GM18907 (cell line): ENCODE data around the gene RILPL2.
"Not testable (repeated sequence)": the region's sequence is repeated elsewhere in the genome, so short reads cannot be mapped to it uniquely, and the experiment has no call there.

ENCODE experiments used
- ATAC-seq: cut with Tn5 transposase; IDR thresholded peaks from one replicate; pipeline ENCODE4 v1.9.1; 2021; ENCODE audit warnings: mild to moderate bottlenecking, moderate library complexity; ENCODE audit not compliant: unreplicated experiment

Gene RILPL2

DNA sequence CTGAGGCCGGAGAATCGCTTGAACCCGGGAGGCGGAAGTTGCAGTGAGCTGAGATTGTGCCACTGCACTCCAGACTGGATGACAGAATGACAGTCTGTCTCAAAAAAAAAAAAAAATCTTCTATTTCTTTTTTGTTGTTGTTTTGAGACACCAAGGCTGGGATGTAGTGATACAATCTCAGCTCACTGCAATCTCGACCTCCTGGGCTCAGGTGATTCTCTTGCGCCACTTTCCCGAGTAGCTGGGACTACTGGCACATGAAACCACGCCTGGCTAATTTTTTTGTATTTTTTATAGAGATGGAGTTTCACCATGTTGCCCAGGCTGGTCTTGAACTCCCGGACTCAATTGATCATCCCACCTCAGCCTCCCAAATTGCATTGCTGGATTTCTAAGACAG is 14.2 kb upstream of the RILPL2 start:
- ATAC-seq: no peak

GRCh38 chr12:123449856-123450255 is 13.4 kb upstream of the RILPL2 start:
- ATAC-seq: no peak

DNA sequence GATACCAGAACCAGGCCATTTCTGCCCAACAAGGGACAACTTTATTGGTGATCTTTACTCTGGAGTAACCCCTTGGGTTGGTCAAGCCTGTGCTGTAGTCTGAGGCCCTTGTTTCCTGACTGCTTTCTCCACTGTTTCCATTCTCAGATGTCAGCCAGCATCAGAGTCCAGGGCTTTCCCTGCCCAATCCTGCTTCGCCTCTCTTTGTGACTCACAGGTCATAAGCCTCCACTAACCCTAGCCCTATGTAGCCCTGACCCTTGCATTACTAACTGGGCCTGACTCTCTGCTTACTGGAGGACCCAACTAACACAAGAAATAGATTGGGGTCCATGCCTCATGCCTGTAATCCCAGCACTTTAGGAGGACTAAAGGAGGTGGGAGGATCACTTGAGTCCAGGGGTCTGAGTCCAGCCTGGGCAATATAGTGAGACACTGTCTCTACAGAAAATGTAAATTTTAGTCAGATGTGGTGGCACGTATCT is 12.8 kb upstream of the RILPL2 start:
- ATAC-seq: no peak

GRCh38 chr12:123446333-123446713 is 9.8 kb upstream of the RILPL2 start:
- ATAC-seq: no peak

DNA sequence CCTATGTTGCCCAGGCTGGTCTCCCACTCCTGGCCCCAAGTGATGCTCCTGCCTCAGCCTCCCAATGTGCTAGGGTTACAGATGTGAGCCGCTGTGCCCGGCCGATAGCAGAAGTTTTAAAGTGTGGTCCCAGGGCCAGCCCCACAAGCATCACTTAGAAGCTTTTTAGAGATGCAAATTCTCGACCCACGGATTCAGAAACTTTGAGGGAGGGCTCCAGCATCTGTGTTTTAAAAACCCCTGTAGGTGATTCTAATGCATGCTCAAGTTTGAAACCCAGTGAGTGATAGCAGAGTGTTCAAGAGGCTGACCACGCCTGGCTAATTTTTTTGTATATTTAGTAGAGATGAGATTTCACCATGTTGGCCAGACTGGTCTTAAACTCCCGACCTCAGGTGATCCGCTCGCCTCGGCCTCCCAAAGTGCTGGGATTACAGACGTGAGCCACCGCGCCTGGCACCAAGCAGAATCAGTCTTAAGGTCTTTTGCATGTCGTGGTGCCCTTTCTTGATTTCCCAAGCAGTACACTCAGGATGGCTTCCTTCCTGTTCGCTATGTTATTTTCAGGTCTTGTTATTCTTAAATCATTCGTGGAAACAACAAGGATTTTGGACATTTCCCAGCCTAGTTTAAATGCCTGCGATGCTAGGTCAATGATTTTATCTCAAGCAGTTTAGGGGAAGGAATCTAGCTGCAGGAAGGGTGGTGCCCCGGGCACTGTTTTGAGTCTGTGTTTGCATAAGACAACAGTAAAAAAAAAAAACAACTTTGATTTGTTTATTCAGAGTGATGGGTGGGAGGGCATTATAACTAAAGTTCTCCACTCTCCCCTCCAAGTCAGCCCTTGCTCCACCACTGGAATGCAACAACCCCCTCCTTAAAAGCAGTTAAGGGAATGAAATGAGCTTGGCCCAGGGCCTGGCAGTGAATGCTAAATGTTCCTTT is 9.2 kb upstream of the RILPL2 start:
- no peak for ATAC-seq

DNA sequence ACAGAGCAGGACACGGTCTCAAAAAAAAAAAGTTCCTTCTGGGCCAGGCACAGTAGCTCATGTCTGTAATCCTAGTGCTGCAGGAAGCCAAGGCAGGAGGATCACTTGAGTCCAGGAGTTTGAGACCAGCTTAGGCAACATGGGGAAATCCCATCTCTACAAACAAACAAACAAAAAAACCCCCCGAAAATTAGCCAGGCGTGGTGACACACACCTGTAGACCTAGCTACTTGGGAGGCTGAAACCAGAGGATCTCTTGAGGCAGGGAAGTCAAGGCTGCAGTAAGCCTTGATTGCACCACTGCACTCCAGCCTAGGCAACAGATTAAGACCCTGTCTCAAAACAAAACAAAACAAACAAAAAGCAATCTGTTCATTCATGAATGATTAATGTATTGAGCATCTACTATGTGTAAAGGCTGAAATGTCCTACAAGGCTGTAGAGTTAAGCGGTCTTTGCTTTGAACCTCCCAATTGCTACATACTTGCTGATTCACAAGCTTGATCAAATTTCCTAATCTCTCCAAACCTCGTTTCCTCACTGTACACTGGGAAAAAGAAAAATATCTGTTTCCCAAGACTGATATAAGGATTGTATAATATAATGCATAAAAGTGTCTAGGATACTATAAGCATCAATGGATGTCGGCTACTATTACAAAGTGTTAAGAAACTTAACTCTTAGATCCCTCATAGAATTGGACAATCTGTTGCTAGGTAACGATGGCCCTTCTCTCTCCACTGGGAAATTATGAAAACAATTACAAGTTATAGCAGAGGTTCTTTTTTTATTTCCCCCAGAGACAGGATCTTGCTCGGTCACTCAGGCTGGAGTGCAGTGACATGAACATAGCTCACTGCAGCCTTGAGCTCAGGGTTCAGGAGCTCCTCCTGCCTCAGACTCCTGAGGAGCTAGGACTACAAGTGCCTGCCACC is 7.9 kb upstream of the RILPL2 start:
- no peak for ATAC-seq

- no peak for ATAC-seq
Observed at GRCh38 chr12:123442774-123443173, 6.3 kb upstream of the RILPL2 start.

- ATAC-seq: peak; percentile 59
Observed at GRCh38 chr12:123441523-123442164, 5.2 kb upstream of the RILPL2 start.

DNA sequence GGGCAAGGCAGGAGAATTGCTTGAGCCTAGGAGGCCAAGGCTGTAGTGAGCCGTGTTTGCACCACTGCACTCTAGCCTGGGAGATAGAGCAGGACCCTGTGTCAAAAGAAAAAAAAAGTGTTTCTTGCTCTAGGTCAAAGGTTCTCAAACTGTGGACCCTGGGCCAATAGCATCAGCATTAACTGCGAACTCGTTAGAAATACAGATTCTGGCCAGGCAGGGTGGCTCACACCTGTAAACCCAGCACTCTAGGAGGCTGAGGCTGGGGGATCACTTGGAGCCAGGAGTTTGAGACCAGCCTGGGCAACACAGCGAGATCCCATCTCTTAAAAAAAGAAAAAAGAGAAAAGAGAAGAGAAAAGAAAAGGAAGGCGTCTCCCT is 858 bp downstream of the RILPL2 start:
- ATAC-seq: no peak

DNA sequence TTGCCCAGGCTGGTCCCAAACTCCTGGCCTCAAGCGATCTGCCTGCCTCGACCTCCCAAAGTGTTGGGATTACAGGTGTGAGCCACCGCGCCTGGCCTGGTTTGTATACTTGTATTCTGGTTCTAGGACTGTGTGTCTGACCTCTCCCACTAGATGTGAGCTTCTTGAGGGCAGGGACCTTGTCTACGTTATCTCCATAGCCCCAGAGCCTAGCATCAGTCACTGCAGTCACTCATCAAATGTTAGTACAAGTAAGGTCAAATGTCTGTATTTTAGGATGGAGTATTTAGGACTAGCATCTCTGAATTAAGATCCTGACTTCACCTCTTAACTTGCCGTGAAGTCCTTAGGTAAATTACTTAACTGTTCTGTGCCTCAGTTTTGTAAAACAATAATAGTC is 2.9 kb downstream of the RILPL2 start:
- ATAC-seq: no peak

GRCh38 chr12:123431951-123432817 is 4.3 kb downstream of the RILPL2 start:
- ATAC-seq: not testable (repeated sequence)

- not testable (repeated sequence) for ATAC-seq
Observed at GRCh38 chr12:123429101-123429500, 7.4 kb downstream of the RILPL2 start.

GRCh38 chr12:123428591-123428990 is 7.9 kb downstream of the RILPL2 start:
- ATAC-seq: no peak

DNA sequence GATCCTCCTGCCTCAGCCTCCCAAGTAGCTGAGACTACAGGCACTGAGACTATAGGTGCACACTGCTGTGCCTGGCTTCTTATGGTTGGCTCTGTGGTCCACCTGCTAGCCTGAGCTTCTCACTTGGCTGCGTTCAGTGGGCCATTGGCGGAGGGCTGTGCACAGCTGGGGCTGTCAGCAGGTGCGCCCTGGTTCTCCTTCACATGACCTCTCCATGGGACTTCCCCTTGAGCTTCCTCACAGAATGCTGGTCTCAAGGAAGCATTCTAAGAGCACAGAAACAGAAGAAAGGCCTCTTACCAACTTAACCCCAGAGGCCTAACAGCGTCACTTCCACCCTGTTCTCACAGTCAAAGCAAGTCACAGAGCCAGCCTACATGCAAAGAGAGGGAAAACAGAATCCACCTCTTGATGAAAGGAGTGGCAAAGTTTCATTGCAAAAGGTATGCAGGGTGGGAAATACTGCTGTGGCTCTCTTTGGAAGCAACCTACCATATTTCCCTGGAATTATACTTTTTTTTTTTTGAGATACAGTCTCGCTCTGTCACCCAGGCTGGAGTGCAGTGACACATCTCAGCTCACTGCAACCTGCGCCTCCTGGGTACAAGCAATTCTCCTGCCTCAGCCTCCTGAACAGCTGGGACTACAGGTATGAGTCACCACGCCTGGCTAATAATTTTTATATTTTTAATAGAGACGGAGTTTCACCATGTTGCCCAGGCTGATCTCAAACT is 9.3 kb downstream of the RILPL2 start:
- peak; percentile 90 for ATAC-seq

GRCh38 chr12:123421314-123421713 is 15.2 kb downstream of the RILPL2 start:
- ATAC-seq: no peak

- no peak for ATAC-seq
Observed at GRCh38 chr12:123410041-123410412, 26.5 kb downstream of the RILPL2 start.

- not testable (repeated sequence) for ATAC-seq
Observed at GRCh38 chr12:123409284-123410040, 27.0 kb downstream of the RILPL2 start.

- not testable (repeated sequence) for ATAC-seq
Observed at GRCh38 chr12:123408619-123409018, 27.9 kb downstream of the RILPL2 start.

DNA sequence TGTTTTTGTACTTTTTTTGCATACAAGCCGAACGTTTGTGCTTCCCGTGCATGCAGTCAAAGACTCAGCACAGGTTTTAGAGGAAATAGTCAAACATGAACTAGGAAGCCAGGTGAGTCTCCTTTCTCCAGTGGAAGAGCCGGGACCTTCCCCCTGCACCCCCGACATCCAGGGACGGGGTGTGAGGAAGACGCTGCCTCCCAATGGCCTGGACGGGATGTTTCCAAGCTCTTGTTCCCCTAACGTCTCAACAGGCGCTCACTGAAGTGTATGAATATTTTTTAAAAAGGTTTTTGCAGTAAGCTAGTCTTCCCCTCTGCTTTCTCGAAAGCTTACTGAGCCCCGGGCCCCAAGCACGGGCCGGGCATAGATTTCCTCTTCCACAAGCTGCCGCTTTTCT is 28.6 kb downstream of the RILPL2 start:
- ATAC-seq: not testable (repeated sequence)
